Measurements from ENCODE around the gene GBA2.

- no peak for TF ChIP-seq CTCF (IDR thresholded peaks at IDR 0.05)
- no peak for TF ChIP-seq POLR2A (IDR thresholded peaks at IDR 0.05)
- no peak for TF ChIP-seq EP300 (IDR thresholded peaks at IDR 0.05)
- TF ChIP-seq POLR2AphosphoS5 (IDR thresholded peaks at IDR 0.05) = no peak
These were observed 26.0 kb upstream of the GBA2 start for GRCh38 chr9:35774907-35775635.

Data from suprapubic skin (tissue), 4 donors.